OCI-LY3 (cell line): Measurements from ENCODE around the gene IGSF3.

Source experiments
- H2AFZ ChIP-seq: fragments of 200-600, 300-600 bp; shearing (Covaris generic); 2 replicates; pipeline ENCODE4 v1.6.0; 2014; ENCODE audit warnings: antibody characterized with exemption, low read depth, low read length
- H3K27ac ChIP-seq: fragments of 200-600, 300-600 bp; sonication (generic); 2 replicates; pipeline ENCODE4 v1.5.1; 2014; ENCODE audit warnings: mild to moderate bottlenecking, low read length, moderate library complexity, mixed read lengths
- H3K27me3 ChIP-seq: fragments of 200-600, 300-600 bp; sonication (generic); 2 replicates; pipeline ENCODE4 v1.6.1; 2014; ENCODE audit warnings: low read depth, low read length, mixed read lengths
- H3K36me3 ChIP-seq: fragments of 200-600, 300-600 bp; sonication (generic); replicated peaks from 2 replicates; pipeline ENCODE3; 2014; ENCODE audit warnings: low read depth, low read length, mixed read lengths
- H3K4me1 ChIP-seq: fragments of 300-600, 200-600 bp; sonication (generic); 2 replicates; pipeline ENCODE4 v1.6.1; 2014; ENCODE audit warnings: low read length, mixed read lengths
- H3K4me2 ChIP-seq: fragments of 200-600, 300-600 bp; sonication (generic); 2 replicates; pipeline ENCODE4 v1.6.1; 2014; ENCODE audit warnings: low read length, mixed read lengths
- H3K4me3 ChIP-seq: fragments of 300-600, 200-600 bp; sonication (generic); 2 replicates; pipeline ENCODE4 v1.5.1; 2014; ENCODE audit warnings: antibody characterized with exemption, mild to moderate bottlenecking, low read length, moderate library complexity
- H3K79me2 ChIP-seq: fragments of 300-600, 200-600 bp; shearing (Covaris generic); 2 replicates; pipeline ENCODE4 v1.6.1; 2014; ENCODE audit warnings: mild to moderate bottlenecking, low read length, mixed read lengths
- H3K9ac ChIP-seq: fragments of 300-600, 200-600 bp; shearing (Covaris generic); 2 replicates; pipeline ENCODE4 v1.6.0; 2014; ENCODE audit warnings: mild to moderate bottlenecking, low read length, moderate library complexity
- H3K9me3 ChIP-seq: fragments of 200-600, 300-600 bp; shearing (Covaris generic); 2 replicates; pipeline ENCODE4 v1.6.1; 2014; ENCODE audit warnings: low read length, mixed read lengths; ENCODE audit not compliant: insufficient read depth
- H4K20me1 ChIP-seq: fragments of 200-600, 300-600 bp; sonication (generic); 2 replicates; pipeline ENCODE4 v1.6.1; 2016; ENCODE audit warnings: low read length, mixed read lengths; ENCODE audit not compliant: insufficient read depth
- CTCF ChIP-seq: fragments of 200-600, 300-600 bp; sonication (generic); IDR thresholded peaks from 2 replicates; pipeline ENCODE4 v1.5.1; 2014; ENCODE audit warnings: antibody characterized with exemption, low read length, low read depth
- EZH2phosphoT487 ChIP-seq: fragments of 200-600 bp; shearing (Covaris generic); IDR thresholded peaks from 2 replicates; pipeline ENCODE4 v1.6.1; 2018; ENCODE audit warnings: antibody characterized with exemption, mixed run types, low read depth

Gene IGSF3

GRCh38 chr1:116678732-116679090, 11.2 kb upstream of the IGSF3 start:
- Histone ChIP-seq H3K4me2 (no peak overlapping the region), H2AFZ (no peak overlapping the region), H3K9ac (no peak overlapping the region), H3K9me3 (no peaks in the 10 kb centered on the region), H3K4me1 (0 out of 2 replicates have a peak, but pooled peaks cover 5% of the 10 kb centered on the region), H3K4me3 (no peak overlapping the region), H3K79me2 (no peaks in the 10 kb centered on the region), H4K20me1 (no peaks in the 10 kb centered on the region), H3K27ac (no peak overlapping the region), H3K36me3 (no peaks in the 10 kb centered on the region), H3K27me3 (no peaks in the 10 kb centered on the region)
- no peak for TF ChIP-seq CTCF
- TF ChIP-seq EZH2phosphoT487: no peak

GRCh38 chr1:116677474-116678062, 10.0 kb upstream of the IGSF3 start:
- Histone ChIP-seq H3K79me2 (no peaks in the 10 kb centered on the region), H2AFZ (no peak overlapping the region), H3K9ac (no peak overlapping the region), H3K9me3 (no peaks in the 10 kb centered on the region), H3K27me3 (no peaks in the 10 kb centered on the region), H3K4me1 (peaks cover 9% of the 10 kb centered on the region; the same call in 1 of the 2 replicates), H3K36me3 (no peaks in the 10 kb centered on the region), H3K27ac (no peak overlapping the region), H4K20me1 (no peaks in the 10 kb centered on the region), H3K4me3 (no peak overlapping the region), H3K4me2 (no peak overlapping the region)
- TF ChIP-seq EZH2phosphoT487: no peak
- TF ChIP-seq CTCF: no peak

GRCh38 chr1:116676291-116676690, 8.8 kb upstream of the IGSF3 start:
- Histone ChIP-seq H3K27me3 (no peaks in the 10 kb centered on the region), H3K27ac (no peak overlapping the region), H3K9ac (no peak overlapping the region), H4K20me1 (no peaks in the 10 kb centered on the region), H3K4me3 (no peak overlapping the region), H3K4me1 (peaks cover 15% of the 10 kb centered on the region), H3K9me3 (no peaks in the 10 kb centered on the region), H3K36me3 (no peaks in the 10 kb centered on the region), H3K79me2 (no peaks in the 10 kb centered on the region), H3K4me2 (no peak overlapping the region), H2AFZ (no peak overlapping the region)
- TF ChIP-seq EZH2phosphoT487 (no peak), CTCF (no peak)

GRCh38 chr1:116674751-116675150, 7.2 kb upstream of the IGSF3 start:
- Histone ChIP-seq H3K4me3 (no peak overlapping the region), H4K20me1 (no peaks in the 10 kb centered on the region), H2AFZ (no peak overlapping the region), H3K9ac (no peak overlapping the region), H3K36me3 (no peaks in the 10 kb centered on the region), H3K4me1 (peaks cover 15% of the 10 kb centered on the region), H3K4me2 (no peak overlapping the region), H3K9me3 (no peaks in the 10 kb centered on the region), H3K27me3 (no peaks in the 10 kb centered on the region), H3K79me2 (no peaks in the 10 kb centered on the region), H3K27ac (no peak overlapping the region)
- TF ChIP-seq EZH2phosphoT487 (no peak), CTCF (no peak)
